ENCODE data around the gene PRKX. TPM values are rescaled to one million over a fixed set of nuclear protein-coding genes. Genes with fewer than 3 reads are reported as not detected.

Gene PRKX
- total RNA-seq, 1 donor: 13.4 TPM

- no peaks in the 10 kb centered on the region for H4K20me1 ChIP-seq (ENCODE audit: insufficient read depth, low read length)
- H3K4me1 ChIP-seq (ENCODE audit: insufficient read depth, low read length): no peaks in the 10 kb centered on the region
- H3K27me3 ChIP-seq (ENCODE audit: insufficient read depth, low read length): no peaks in the 10 kb centered on the region
- H3K36me3 ChIP-seq (ENCODE audit: insufficient read depth, low read length): no peaks in the 10 kb centered on the region
- no peak overlapping the region for H3K27ac ChIP-seq (ENCODE audit: low read depth, low read length)
- H3K79me2 ChIP-seq (ENCODE audit: insufficient read depth, low read length): no peaks in the 10 kb centered on the region
- no peak for DNase-seq (ENCODE audit: insufficient read length, low spot score, missing footprints)
- no peaks in the 10 kb centered on the region for H3K9me3 ChIP-seq (ENCODE audit: low read depth, low read length)
- no peak overlapping the region for H3K4me3 ChIP-seq (ENCODE audit: insufficient read depth, low read length)
- no peak overlapping the region for H3K4me2 ChIP-seq (ENCODE audit: insufficient read depth, low read length)
- no peak for TF ChIP-seq CTCF (IDR thresholded peaks at IDR 0.05; ENCODE audit: extremely low read depth, low read depth, low read length)
- no peak overlapping the region for H2AFZ ChIP-seq (ENCODE audit: low read length)
Measured at GRCh38 chrX:3592184-3592583, 121.3 kb downstream of the PRKX start.

GRCh38 chrX:3589474-3589873 is 124.0 kb downstream of the PRKX start:
- DNase-seq (ENCODE audit: insufficient read length, low spot score, missing footprints): peak; percentile 11
- no peak overlapping the region for H3K27ac ChIP-seq (ENCODE audit: low read depth, low read length)
- H2AFZ ChIP-seq (ENCODE audit: low read length): peak overlapping the region; percentile 41
- no peaks in the 10 kb centered on the region for H3K79me2 ChIP-seq (ENCODE audit: insufficient read depth, low read length)
- no peak for TF ChIP-seq CTCF (IDR thresholded peaks at IDR 0.05; ENCODE audit: extremely low read depth, low read depth, low read length)
- no peaks in the 10 kb centered on the region for H3K36me3 ChIP-seq (ENCODE audit: insufficient read depth, low read length)
- no peaks in the 10 kb centered on the region for H4K20me1 ChIP-seq (ENCODE audit: insufficient read depth, low read length)
- H3K4me1 ChIP-seq (ENCODE audit: insufficient read depth, low read length): no peaks in the 10 kb centered on the region
- no peaks in the 10 kb centered on the region for H3K27me3 ChIP-seq (ENCODE audit: insufficient read depth, low read length)
- H3K4me2 ChIP-seq (ENCODE audit: insufficient read depth, low read length): no peak overlapping the region
- H3K9me3 ChIP-seq (ENCODE audit: low read depth, low read length): no peaks in the 10 kb centered on the region
- no peak overlapping the region for H3K4me3 ChIP-seq (ENCODE audit: insufficient read depth, low read length)

- Histone ChIP-seq H3K4me2 (ENCODE audit: insufficient read depth, low read length) (no peak overlapping the region), H4K20me1 (ENCODE audit: insufficient read depth, low read length) (no peaks in the 10 kb centered on the region), H3K27ac (ENCODE audit: low read depth, low read length) (no peak overlapping the region), H3K4me1 (ENCODE audit: insufficient read depth, low read length) (no peaks in the 10 kb centered on the region), H3K36me3 (ENCODE audit: insufficient read depth, low read length) (no peaks in the 10 kb centered on the region), H2AFZ (ENCODE audit: low read length) (no peak overlapping the region), H3K4me3 (ENCODE audit: insufficient read depth, low read length) (no peak overlapping the region), H3K27me3 (ENCODE audit: insufficient read depth, low read length) (no peaks in the 10 kb centered on the region), H3K79me2 (ENCODE audit: insufficient read depth, low read length) (no peaks in the 10 kb centered on the region), H3K9me3 (ENCODE audit: low read depth, low read length) (no peaks in the 10 kb centered on the region)
- TF ChIP-seq CTCF (IDR thresholded peaks at IDR 0.05; ENCODE audit: extremely low read depth, low read depth, low read length): peak; percentile 16
- peak; percentile 65 for DNase-seq (ENCODE audit: insufficient read length, low spot score, missing footprints)
Measured at GRCh38 chrX:3585719-3586118, 127.7 kb downstream of the PRKX start.

GRCh38 chrX:3584415-3584996 is 128.9 kb downstream of the PRKX start:
- Histone ChIP-seq H3K36me3 (ENCODE audit: insufficient read depth, low read length) (no peaks in the 10 kb centered on the region), H3K4me2 (ENCODE audit: insufficient read depth, low read length) (no peak overlapping the region), H4K20me1 (ENCODE audit: insufficient read depth, low read length) (no peaks in the 10 kb centered on the region), H3K4me1 (ENCODE audit: insufficient read depth, low read length) (no peaks in the 10 kb centered on the region), H2AFZ (ENCODE audit: low read length) (no peak overlapping the region), H3K4me3 (ENCODE audit: insufficient read depth, low read length) (no peak overlapping the region), H3K27ac (ENCODE audit: low read depth, low read length) (no peak overlapping the region), H3K79me2 (ENCODE audit: insufficient read depth, low read length) (no peaks in the 10 kb centered on the region), H3K27me3 (ENCODE audit: insufficient read depth, low read length) (no peaks in the 10 kb centered on the region), H3K9me3 (ENCODE audit: low read depth, low read length) (no peaks in the 10 kb centered on the region)
- no peak for TF ChIP-seq CTCF (IDR thresholded peaks at IDR 0.05; ENCODE audit: extremely low read depth, low read depth, low read length)
- DNase-seq (ENCODE audit: insufficient read length, low spot score, missing footprints): no peak

Data from osteoblast (primary cell).